Activated CD4-positive, alpha-beta T cell treated with anti-CD3 and anti-CD28 coated beads for 4 hours (primary cell): ENCODE data around the gene AGBL2.

Experiments used
- DNase-seq, 2 donors: peaks; one replicate each; pipeline ENCODE4 v3.0.0-alpha.2; 2020

Gene AGBL2

GRCh38 chr11:47620836-47621378 is 94.3 kb downstream of the AGBL2 start:
- DNase-seq: no peak

DNA sequence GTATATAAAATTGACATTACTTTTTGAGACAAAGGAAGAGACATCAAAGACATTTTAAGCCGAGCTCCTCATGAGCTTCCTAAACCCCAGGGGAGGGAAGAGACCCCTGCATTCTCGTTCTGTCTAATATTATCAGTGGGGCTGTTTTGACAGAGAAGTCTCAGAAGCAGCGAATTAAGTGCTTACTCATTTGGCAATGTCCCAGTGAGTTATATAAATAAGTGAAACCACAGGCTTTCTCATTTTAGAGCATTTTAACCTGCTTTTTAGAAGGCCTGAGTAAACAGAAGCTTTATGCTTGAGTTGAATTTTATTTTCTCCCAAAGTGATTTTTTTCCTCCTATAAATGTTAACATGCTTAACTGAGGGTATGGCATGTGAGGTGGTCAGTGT is 97.8 kb downstream of the AGBL2 start:
- DNase-seq: no peak

GRCh38 chr11:47616726-47617416 is 98.3 kb downstream of the AGBL2 start:
- no peak for DNase-seq

GRCh38 chr11:47615249-47615648 is 99.9 kb downstream of the AGBL2 start:
- no peak for DNase-seq

- DNase-seq: no peak
Measured at GRCh38 chr11:47611348-47611794, 103.8 kb downstream of the AGBL2 start.

- no peak for DNase-seq
Measured at GRCh38 chr11:47609675-47610074, 105.5 kb downstream of the AGBL2 start.
